CD4-positive, alpha-beta T cell treated with Interleukin-4 for 4 hours (primary cell): Measurements from ENCODE around the gene TBC1D13.
"Not testable (repeated sequence)": the region's sequence is repeated elsewhere in the genome, so short reads cannot be mapped to it uniquely, and the experiment has no call there.

Source experiments
- DNase-seq: peaks from one replicate; pipeline ENCODE4 v3.0.0-alpha.2; 2020

The TBC1D13 gene

DNA sequence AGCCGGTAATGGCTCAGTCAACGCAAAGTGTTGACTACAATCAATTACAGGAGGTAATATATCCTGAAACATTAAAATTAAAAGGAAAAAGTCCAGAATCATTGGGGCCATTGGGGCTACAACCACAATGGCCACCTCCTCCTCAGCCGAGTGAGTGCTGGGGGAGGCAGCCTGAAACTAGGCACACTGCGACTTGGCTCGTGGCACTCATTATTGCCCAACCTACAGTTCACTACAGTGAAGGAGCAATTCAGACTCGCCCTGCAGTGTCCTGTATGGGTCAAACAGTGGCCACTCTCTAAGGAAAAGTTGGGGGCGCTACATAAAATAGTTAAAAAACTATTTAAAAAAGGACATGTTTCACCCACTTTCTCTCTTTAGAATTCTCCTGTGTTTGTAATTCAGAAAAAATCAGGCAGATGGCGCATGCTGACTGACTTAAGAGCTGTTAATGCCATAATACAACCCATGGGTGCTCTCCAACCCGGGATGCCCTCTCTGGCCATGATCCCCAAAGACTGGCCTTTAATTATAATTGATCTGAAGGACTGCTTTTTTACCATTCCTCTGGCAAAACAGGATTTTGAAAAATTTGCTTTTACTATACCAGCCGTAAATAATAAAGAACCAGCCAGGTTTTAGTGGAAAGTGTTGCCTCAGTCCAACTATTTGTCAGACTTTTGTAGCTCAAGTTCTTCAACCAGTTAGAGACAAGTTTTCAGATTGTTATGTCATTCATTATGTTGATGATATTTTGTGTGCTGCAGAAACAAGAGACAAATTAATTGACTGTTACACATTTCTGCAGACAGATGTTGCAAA, 64.9 kb downstream of the TBC1D13 start:
- peak; percentile 10 for DNase-seq

DNA sequence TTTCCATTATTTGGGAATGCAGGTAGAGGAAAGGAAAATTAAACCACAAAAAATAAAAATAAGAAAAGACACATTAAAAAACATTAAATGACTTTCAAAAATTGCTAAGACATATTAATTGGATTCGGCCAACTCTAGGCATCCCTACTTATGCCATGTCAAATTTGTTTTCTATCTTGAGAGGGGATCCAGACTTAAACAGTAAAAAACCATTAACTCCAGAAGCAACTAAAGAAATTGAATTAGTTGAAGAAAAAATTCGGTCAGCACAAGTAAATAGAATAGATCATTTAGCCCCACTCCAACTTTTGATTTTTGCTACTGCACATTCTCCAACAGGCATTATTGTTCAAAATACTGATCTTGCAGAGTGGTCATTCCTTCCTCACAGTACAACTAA, 65.6 kb downstream of the TBC1D13 start:
- not testable (repeated sequence) for DNase-seq

DNA sequence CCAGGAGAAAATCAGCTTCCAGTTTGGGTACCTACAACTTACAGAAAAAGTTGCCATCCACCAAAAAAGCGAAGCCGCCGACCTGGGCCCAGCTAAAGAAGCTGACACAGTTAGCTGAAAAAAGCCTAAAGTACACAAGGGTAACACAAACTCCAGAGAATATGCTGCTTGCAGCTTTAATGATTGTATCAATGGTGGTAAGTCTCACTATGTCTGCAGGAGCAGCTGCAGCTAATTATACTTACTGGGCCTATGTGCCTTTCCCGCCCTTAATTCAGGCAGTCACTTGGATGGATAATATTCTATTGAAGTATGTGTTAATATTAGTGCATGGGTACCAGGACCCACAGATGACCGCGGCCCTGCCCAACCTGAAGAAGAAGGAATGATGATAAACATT, 67.4 kb downstream of the TBC1D13 start:
- DNase-seq: not testable (repeated sequence)

DNA sequence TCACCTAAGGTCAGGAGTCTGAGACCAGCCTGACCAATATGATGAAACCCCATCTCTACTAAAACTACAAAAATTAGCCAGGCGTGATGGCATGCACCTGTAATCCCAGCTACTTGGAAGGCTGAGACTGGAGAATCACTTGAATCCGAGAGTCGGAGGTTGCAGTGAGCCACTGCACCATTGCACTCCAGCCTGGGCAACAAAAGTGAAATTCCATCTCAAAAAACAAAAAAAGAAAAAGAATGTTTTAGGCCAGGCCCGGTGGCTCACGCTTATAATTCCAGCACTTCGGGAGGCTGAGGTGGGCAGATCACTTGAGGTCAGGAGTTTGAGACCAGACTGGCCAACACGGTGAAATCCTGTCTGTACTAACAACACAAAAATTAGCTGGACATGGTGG, 71.4 kb downstream of the TBC1D13 start:
- DNase-seq: not testable (repeated sequence)
